NCI-H82 treated with DMSO at 0.1 percent for 48 hours (cell line): ENCODE measurements around the gene DHRS4L2.
"Not testable (repeated sequence)": the region's sequence is repeated elsewhere in the genome, so short reads cannot be mapped to it uniquely, and the experiment has no call there.

Experiments
- DNase-seq: peaks from one replicate; lab custom pipeline; 2025; ENCODE audit not compliant: unreplicated experiment; lab: John Stamatoyannopoulos, UW

Gene DHRS4L2

GRCh38 chr14:24015745-24016144, 27.0 kb downstream of the DHRS4L2 start:
- not testable (repeated sequence) for DNase-seq

- not testable (repeated sequence) for DNase-seq
These were observed 30.2 kb downstream of the DHRS4L2 start for GRCh38 chr14:24018978-24019377.

GRCh38 chr14:24019944-24020343, 31.2 kb downstream of the DHRS4L2 start:
- not testable (repeated sequence) for DNase-seq

- not testable (repeated sequence) for DNase-seq
These were observed 31.8 kb downstream of the DHRS4L2 start for GRCh38 chr14:24020520-24020919.

- not testable (repeated sequence) for DNase-seq
These were observed 36.2 kb downstream of the DHRS4L2 start for GRCh38 chr14:24024939-24025418.

- not testable (repeated sequence) for DNase-seq
These were observed 41.0 kb downstream of the DHRS4L2 start for GRCh38 chr14:24029687-24030086.

GRCh38 chr14:24031331-24031730, 42.6 kb downstream of the DHRS4L2 start:
- not testable (repeated sequence) for DNase-seq

- DNase-seq, result no peak
These were observed 44.1 kb downstream of the DHRS4L2 start for GRCh38 chr14:24032727-24033418.

GRCh38 chr14:24035769-24036168, 47.0 kb downstream of the DHRS4L2 start:
- DNase-seq, result not testable (repeated sequence)

GRCh38 chr14:24036169-24036962, 47.6 kb downstream of the DHRS4L2 start:
- peak; percentile 71 for DNase-seq

- not testable (repeated sequence) for DNase-seq
These were observed 48.4 kb downstream of the DHRS4L2 start for GRCh38 chr14:24036963-24037657.

GRCh38 chr14:24037658-24038037, 48.9 kb downstream of the DHRS4L2 start:
- no peak for DNase-seq

- DNase-seq, result no peak
These were observed 50.0 kb downstream of the DHRS4L2 start for GRCh38 chr14:24038686-24039085.

GRCh38 chr14:24040692-24041091, 52.0 kb downstream of the DHRS4L2 start:
- no peak for DNase-seq

GRCh38 chr14:24042746-24043145, 54.0 kb downstream of the DHRS4L2 start:
- DNase-seq, result no peak

- not testable (repeated sequence) for DNase-seq
These were observed 60.3 kb downstream of the DHRS4L2 start for GRCh38 chr14:24049002-24049401.

- DNase-seq, result not testable (repeated sequence)
These were observed 62.0 kb downstream of the DHRS4L2 start for GRCh38 chr14:24050753-24051152.

- no peak for DNase-seq
These were observed 62.6 kb downstream of the DHRS4L2 start for GRCh38 chr14:24051176-24051788.

GRCh38 chr14:24051789-24052655, 63.3 kb downstream of the DHRS4L2 start, which contains the start of gene CARMIL3:
Gene CARMIL3, plus strand, starts transcription at chr14:24052009. Its CDS starts 145 bp downstream, at chr14:24052154.
- peak; percentile 4 for DNase-seq
